ENCODE results near the gene HMSD.
"Not testable (repeated sequence)": the region's sequence is repeated elsewhere in the genome, so short reads cannot be mapped to it uniquely, and the experiment has no call there.

Gene HMSD, protein sequence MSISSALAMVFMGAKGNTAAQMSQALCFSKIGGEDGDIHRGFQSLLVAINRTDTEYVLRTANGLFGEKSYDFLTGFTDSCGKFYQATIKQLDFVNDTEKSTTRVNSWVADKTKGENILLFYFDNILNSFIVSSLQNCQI

GRCh38 chr18:63949068-63949737 lies at the start of gene HMSD:
TSS of gene HMSD (plus strand) at chr18:63949301. CDS start at chr18:63953456, 4,155 bp downstream.
- DNase-seq: no peak

GRCh38 chr18:63903851-63904570 lies 45.1 kb upstream of the HMSD start:
- DNase-seq: no peak

- DNase-seq: no peak
Observed at GRCh38 chr18:63904694-63905093, 44.4 kb upstream of the HMSD start.

DNA sequence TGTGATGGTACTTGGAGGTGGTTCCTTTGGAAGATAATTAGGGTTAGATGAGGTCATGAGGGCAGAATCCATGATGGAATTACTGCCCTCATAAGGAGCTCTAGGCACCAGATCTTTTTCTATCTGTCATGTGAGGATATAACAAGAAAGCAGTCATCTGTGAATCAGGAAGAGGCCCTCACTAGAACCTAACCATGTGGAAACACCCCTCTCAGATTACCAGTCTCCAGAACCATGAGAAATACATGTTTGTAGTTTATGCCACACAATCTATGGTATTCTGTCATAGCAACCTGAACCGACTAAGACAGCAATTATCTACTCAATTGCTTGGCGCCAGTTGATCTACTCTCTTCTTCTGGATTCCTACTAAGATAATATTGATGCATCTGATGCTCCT lies 43.7 kb upstream of the HMSD start:
- DNase-seq: no peak

- no peak for DNase-seq
Observed at GRCh38 chr18:63906056-63906455, 43.0 kb upstream of the HMSD start.

DNA sequence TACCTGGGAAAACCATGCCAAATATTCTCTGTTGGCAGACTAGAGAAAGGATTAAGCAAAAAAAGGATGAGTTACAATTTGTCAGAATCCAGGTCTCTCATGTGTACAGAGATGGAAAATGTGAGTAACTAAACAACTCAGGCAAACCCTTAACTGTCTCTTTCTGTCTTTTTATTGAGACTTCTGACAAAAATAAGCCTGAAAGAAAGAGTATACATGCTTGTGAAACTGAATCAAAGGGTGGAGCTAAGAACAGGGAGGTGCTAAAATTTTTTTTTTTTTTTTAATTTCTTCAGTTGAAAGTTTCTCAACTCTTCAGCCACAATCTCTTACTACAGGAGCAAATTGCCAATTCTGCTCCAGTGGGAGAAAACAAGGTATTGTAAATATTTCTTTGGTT lies 41.4 kb upstream of the HMSD start, which contains the start of gene SERPINB10:
Gene SERPINB10 (plus strand): TSS at position 295 of the 400 bp plus-strand sequence. CDS start 7,553 bp downstream, outside the sequence.
- DNase-seq: no peak

GRCh38 chr18:63908858-63909257 lies 40.2 kb upstream of the HMSD start:
- DNase-seq: no peak

DNA sequence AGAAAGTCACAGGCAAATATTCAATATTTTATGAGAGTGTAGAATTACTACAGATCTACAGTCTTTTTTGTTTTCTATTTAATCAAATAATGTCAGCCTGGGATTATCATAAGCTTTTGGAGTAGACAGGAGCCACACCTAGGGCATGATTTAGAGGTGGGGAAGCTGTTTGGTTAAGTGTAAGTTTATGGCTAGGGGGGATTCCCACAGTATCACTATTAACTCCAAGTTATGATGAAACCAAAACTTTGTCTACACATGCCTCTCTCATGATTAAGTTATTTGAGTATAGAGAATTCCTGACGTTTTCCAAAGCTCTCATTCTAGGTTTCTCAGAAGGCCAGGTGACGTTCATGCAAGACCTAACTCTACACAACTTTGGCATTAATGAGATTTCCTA lies 39.2 kb upstream of the HMSD start:
- no peak for DNase-seq

DNA sequence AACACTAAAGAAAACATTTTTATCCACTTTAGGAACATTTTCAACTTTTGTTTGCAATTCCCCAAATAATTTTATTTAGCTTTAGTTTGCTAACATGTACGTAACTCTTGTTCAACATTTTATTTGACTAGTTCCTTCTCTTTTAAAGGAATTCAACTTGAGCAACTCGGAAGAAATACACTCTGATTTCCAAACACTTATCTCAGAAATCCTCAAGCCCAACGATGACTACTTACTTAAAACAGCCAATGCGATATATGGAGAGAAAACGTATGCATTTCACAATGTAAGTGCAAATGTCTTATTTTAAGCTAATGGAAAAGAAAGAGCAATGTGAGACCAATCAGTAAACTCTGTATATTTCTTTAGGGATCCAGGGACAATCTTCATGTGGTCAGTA lies 31.3 kb upstream of the HMSD start:
- DNase-seq: no peak

DNA sequence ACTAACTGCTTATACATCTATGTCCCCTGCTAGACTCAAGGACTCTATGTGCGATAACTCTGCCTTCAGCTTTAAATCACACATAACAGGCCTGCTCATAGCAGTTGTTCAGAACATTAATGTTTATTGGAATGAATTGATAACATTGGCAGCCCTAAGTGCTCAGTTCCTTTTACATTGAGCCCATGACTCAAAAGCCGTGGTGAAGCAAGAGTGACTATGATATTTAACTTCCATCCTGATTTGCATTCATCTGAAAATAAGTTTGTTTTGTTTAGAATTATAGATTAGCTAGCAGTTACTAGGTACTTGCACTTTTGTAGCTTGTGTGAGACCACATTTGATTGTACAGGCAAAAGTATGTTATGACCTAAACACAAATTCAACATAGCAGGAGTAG lies 27.1 kb upstream of the HMSD start:
- DNase-seq: no peak

- DNase-seq: no peak
Observed at GRCh38 chr18:63924551-63924950, 24.6 kb upstream of the HMSD start.

GRCh38 chr18:63928331-63928730 lies 20.8 kb upstream of the HMSD start:
- no peak for DNase-seq

DNA sequence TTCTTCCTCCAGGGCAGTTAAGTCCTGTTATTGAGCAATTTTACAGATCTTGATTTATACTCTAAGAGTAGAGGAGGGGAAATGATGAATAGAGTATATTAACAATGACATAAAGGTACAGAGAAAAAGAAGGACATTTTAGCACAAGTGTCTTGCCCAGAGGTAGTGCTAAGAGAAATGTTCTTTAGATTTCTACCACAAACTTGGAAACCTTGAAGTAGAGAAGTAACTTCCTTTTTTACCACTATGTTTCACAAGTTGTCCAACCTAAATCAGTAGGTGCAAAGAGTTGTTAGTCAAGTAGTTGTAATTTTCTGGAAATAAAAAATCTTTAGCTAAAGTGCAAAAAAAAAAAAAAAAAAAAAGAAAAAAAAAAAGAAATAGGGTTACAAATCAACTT lies 19.7 kb upstream of the HMSD start:
- not testable (repeated sequence) for DNase-seq

DNA sequence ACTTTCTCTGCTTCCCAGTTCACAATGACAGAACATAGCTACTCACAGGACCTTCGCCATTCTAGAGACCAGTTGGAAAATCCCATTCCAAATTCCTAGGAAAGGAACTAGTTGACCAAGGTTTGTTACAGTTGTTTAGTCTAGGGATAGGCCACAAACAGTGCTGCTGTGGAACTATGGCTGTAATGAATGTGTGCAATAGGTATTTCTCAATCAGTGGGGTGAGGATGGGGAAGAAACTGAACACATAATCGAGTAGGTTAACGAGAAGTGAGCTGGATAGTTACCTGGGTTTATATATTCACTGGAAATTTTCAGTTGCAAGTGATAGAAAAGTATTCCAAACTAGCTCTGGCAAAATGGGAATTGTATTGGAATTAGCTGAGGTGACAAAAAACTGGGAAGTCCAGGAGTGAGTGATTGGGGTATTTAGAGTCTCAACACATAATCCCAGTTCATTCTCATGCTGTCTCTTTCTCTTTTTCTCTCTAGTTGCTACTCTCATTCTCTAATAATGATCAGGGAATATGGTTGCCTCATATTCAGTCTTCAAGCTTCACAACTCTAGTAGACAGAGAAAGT lies 18.2 kb upstream of the HMSD start:
- no peak for DNase-seq

GRCh38 chr18:63936156-63936931 lies 12.8 kb upstream of the HMSD start:
- DNase-seq: peak; percentile 13

DNA sequence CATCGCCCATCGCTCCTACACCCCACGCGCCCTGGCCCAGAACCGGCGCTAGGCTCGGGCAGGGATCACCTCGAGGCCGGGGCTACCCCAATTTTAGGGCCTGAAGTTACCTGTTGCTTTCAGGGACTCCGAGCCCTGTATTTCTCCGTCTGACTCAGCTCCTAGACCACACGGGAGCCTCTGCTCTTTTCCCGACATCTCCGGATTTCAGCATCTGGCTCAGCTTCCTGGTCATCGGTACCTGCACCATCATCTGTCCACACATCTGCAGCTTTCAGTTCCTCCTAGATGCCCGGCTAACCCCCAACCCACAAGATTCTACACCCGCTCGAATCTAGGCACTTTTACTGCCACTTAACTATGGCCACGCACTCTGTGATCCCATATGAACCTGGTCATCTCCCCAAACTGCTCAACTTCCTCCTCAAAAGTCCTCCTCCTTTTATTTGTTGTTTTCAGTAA lies 12.1 kb upstream of the HMSD start:
- no peak for DNase-seq

- DNase-seq: no peak
Observed at GRCh38 chr18:63940008-63940407, 9.1 kb upstream of the HMSD start.

DNA sequence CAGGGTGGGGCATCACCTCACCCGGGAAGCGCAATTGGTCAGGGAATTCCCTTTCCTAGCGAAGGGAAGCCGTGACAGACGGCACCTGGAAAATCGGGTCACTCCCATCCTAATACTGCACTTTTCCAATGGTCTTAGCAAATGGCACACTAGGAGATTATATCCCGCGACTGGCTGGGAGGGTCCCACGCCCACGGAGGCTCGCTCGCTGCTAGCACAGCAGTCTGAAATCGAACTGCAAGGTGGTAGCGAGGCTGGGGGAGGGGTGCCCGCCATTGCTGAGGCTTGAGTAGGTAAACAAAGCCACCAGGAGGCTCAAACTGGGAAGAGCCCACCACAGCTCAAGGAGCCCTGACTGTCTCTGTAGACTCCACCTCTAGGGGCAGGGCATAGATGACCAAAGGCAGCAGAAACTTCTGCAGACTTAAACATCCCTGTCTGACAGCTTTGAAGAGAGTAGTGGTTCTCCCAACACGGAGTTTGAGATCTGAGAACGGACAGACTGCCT lies 8.5 kb upstream of the HMSD start:
- DNase-seq: not testable (repeated sequence)

GRCh38 chr18:63947051-63947790 lies 1.9 kb upstream of the HMSD start:
- no peak for DNase-seq

DNA sequence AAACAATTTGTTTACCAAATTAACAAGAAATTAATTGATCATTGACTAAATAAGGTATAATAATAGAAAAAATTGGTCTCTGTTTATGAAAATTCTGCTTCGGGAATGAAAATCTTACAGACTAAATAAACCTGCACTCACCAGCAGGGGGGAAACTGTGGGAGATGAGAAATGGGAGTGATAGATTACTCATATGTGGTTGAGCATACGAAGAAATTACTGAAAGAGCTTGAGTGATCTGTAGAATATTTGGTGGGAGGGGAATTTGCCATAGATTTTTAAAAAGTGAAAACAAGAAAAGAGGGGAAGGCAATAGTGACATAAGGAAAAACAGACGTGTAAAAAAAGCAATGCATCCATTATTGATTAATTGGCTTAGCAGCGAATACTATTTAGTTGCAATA lies 2.2 kb downstream of the HMSD start:
- no peak for DNase-seq

DNA sequence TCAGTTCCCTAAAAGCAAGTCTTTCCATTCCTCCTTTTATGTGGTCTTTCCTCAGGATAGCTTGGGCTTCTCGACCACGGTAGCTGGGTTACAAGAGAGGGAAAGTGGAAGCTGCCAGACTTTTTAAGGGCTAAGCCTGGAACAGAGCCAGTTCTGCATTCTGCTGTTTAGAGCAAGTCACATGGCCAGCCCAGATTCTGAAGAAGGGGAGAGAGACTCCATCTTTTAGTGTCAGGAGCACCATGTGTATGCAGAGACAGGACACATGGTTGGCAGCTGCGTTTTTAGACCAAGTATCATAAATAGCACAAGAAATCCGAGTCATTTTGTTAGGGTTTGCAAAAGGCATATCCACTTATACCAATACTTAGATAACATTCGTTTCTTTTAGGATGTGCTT lies 4.7 kb downstream of the HMSD start:
- DNase-seq: no peak

- no peak for DNase-seq
Observed at GRCh38 chr18:63956755-63957154, 7.7 kb downstream of the HMSD start.
